Effector CD4-positive, alpha-beta T cell (primary cell): ENCODE measurements around the gene BEND3.

Source experiments
- DNase-seq: peaks from one replicate; pipeline ENCODE4 v3.0.0-alpha.2; 2020

BEND3 gene

DNA sequence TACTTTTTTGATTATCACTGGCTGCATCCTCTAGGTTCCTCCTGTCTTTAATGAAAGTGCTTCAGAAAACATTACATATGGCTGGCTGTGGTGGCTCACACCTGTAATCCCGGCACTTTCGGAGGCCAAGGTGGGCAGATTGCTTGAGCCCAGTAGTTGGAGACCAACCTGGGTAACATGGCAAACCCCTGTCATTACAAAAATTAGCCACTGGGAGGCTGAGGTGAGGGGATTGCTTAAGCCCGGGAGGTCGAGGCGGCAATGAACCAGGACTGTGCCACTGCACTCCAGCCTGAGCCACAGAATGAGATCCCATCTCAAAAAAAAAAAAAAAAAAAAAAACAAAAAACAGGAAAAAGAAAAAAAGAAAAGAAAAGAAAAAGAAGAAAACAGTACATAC lies 35.3 kb downstream of the BEND3 start:
- no peak for DNase-seq

- DNase-seq: no peak
Observed at GRCh38 chr6:107079429-107079828, 35.9 kb downstream of the BEND3 start.

DNA sequence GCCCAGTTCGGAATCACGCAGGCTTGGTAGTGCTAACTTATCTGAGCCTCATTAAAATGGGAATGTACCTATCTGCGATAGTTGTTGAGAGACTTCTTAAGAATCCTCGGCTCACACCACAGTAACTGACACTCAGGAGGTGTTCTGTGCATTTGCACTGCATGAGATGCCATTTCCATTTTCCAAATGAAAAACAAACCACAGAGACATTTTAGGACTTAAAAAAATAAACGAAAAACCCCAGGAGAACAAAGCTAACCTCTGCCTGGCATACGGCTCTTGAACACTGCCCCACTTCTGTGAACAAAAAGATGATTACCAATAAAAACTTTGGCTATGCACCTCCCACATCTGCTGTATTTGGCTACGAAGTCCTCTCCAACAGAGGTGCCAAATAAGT lies 37.6 kb downstream of the BEND3 start:
- no peak for DNase-seq

- DNase-seq: no peak
Observed at GRCh38 chr6:107075951-107076381, 39.3 kb downstream of the BEND3 start.

GRCh38 chr6:107070686-107071085 lies 44.6 kb downstream of the BEND3 start:
- DNase-seq: no peak

- DNase-seq: no peak
Observed at GRCh38 chr6:107069631-107070548, 45.4 kb downstream of the BEND3 start.

- DNase-seq: no peak
Observed at GRCh38 chr6:107068691-107069630, 46.4 kb downstream of the BEND3 start.

DNA sequence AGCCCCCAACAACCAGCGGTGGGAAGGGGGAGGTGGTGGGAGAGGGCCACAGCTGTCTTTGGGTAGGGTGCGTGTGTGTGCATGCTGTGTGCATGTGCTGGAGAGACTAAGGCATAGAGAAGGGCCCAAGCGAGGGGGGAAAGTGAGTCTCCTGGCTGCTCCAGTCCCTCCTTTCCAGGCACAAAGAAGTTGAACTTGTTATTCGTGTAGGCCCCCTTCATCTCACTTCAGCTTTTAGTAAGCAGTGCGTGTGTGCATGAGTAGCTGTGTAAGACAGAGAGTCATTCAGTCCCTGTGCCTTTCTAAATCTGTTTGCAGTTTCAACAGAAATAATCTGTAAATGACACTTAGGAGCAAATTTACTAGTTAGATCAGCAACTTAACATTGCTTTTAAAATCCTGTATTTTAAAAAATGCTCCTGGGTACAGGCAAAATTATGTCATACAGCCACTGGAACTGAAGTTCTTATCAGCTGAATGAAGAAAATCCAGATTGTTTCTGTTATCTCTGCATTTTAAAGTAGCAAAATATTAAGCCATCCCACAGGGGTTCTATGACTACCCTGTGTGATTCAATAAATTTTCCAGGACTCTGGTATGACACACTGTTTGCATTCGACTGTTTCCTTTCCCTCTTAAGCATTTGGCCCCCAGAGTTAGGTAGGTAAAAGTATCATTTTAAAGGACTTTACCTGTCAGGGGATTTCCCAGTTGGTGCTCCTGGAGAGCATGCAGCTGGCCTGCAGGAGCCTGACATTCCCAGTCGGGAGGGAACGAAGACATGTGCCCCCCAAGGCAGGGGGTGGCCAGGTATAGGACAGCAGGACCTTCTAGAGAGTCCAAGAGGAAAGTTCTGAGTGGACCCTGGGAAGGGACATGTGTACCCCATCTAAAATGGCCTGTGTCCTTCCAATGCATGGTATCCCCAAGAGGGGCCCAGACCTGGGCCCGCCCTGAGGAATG lies 48.3 kb downstream of the BEND3 start:
- DNase-seq: no peak

DNA sequence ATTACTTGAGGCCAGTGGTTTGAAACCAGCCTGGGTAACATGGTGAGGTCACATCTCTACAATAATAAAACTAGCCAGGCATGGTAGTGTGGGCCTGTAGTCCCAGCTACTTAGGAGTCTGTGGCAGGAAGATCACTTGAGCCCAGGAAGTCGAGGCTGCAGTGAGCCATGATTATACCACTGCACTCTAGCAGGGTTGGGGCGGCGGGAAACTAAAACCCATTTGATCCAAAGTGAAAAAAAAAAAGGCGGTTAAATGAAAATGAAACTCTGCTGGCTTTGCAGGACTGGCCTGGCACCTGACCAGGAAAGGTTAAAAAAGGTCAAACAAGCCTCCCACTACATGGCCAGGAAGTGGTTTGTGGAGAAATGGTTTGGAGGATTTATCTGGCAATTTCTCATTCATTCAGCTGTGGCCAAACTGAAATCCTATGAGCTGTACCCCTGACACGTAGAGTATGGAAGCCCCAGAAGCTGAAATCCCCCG lies 50.7 kb downstream of the BEND3 start:
- no peak for DNase-seq

DNA sequence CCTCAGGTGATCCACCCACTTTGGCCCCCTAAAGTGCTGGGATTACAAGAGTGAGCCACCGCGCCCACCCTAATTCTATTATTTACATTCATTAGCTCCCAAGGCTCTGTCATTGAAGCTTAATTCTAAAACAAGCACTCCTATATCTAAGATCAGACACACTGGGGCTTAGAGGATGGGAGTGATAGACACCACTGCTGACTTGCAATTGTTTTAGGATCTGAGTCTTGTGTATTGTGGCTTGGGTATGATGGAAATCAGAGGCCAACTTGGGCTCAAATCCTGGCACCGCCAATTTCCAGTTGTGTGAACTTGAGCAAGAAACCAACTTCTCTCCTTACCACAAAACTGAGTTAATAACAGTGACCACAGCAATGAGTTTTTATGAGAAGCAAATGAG lies 52.6 kb downstream of the BEND3 start:
- no peak for DNase-seq

DNA sequence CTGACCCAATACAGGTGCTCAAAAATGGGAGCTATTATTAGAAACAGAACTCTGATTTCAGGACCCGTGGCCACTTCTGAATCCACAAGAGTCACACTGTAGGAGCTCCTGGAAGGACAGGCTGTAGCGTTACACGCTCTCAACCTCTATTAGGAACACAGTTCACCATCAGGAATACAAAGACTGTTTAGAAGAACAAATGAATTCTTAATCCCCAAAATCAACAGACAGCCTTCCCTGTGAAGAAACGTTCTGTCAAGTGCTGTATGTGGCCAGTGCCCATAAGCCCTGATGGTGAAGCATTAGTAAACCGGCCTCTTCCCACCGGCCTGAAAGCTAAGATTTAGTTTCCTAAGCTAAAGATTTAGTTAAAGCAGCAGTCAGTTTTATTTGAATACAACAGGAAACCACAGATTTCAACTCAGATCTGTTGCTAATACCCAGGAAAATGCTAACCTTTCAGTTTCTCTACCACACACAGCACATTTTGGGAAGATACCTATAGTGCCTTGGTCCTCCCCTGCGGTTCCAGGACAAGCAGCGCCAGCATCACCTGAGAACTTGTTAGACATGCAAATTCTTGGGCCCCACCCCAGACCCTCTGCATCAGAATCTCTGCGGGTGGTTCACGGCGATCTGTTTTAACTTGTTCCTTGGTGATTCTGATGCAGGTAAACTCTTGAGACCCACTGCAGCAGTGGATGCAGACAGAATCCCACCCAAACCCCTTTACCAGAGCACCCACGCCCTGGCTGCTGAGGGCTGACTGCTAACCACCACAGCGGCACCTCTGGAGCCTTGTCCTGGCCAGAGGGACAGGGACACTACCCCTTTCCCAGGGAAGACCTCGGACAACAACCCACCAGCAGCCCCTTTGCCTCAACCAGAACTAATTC lies 53.9 kb downstream of the BEND3 start:
- no peak for DNase-seq

DNA sequence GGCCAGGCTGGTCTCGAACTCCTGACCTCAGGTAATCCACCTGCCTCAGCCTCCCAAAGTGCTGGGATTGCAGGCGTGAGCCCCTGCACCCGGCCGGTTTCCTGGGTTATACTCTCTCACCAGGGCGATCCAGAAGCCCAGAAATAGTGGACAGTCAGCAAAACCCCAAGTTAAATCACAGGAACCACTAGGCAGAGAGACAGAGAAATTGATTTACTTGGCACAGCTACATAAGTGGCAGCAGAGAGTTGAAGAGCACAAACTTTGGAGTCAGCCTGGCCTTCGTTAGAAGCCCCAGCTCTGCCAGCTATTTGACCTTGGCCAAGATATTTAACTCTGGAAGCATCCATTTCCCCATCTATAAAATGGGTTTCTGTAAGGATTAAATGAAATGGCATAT lies 54.6 kb downstream of the BEND3 start:
- DNase-seq: no peak

DNA sequence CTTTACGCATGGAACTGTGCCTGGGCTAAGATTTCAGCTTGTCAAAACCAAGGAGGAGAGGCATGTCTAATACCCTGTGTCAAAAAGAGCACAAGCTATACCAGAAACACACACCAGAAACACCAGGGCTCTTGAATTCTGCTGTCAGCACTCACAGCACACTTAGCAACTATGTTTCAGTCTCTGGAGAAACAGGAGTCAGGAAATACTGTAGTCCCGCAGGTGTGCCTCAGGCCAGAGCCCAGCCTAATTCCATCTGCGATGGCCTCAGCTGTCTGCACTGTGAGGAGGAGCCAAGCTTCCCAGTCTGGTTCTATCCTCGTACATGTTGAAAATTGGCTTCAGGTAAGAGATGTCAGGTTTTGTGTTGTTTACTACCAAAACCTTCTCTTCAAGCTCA lies 55.7 kb downstream of the BEND3 start:
- DNase-seq: no peak

DNA sequence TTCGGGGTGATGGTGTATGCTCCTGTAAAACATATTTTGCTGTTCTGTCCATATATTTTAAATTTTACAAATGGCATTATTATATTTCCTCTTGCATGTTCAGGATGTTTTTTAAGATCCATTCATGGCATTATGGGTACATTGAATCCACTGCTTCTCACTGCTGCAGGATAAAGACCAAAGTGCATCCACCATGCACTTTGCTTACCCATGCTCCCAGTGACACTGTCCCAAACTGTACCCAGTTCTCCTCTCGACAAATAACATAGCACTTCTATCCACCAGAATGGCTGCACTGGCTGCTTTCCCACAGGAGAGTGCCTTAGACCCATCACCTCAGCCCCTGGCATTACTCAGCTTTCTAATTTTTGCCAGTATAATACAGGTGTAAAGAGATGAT lies 57.6 kb downstream of the BEND3 start:
- no peak for DNase-seq

- no peak for DNase-seq
Observed at GRCh38 chr6:107056796-107057195, 58.5 kb downstream of the BEND3 start.

GRCh38 chr6:107047807-107048206 lies 67.5 kb downstream of the BEND3 start:
- no peak for DNase-seq

DNA sequence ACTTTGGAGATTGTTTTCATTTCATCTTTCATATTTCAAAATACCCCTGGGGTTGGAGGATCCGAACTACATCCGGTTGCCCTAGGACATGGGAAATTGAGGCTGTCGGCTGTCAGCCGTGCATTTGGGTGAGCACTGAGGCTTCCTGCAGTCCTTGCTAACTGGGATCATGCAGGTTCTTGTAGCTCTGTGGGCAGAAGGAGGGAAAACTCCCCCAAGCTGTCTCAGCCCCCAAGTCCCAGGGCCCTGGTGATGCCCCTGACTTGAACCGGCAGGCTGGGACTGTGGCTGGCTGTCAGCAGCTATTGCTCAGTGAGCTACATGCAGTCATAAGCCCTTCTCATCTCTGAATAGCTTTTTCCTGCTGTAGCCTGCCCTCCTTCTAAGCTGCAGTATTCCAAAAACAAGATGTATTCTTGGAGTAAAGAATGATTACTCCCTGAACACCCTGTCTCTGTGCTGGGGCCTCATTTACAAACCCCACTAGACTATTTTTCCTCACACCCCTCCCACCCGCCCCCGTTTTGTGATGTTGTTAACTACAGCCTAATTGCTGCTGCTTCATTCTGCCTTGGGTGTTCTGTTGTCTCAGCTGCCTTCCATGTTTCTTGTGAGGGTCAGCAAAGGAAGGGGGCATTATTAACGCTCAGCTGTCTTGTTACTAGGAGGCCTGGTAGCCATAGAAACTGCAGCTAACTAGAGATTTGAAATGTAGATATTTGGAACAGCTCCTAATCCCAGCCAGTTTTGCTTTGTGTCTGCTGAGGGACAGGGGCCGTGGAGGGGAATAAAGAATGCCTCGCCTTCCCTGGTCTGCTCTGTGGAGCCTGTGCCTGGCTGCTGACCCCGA lies 69.3 kb downstream of the BEND3 start:
- DNase-seq: no peak

DNA sequence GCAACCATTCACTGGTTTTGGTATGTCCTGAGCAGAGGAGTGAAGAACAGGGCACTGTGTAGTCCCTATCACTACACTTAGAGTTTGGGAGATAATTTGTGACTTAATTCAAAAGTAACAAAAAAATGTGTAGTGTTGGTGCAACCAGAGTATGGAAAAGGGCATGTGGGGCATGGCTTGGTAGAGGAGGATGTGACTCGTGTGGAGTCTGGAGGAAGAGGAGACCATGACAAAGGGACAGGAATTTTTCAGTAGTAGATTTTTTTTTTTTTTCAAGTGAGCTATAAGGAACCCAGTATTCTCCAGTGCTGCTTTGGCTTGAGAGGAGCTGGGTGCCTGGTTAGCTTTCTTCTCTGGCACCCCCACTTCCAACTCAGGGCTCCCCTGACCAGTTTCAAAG lies 82.2 kb downstream of the BEND3 start:
- DNase-seq: no peak

- no peak for DNase-seq
Observed at GRCh38 chr6:107032051-107032450, 83.3 kb downstream of the BEND3 start.

- no peak for DNase-seq
Observed at GRCh38 chr6:107030151-107030550, 85.2 kb downstream of the BEND3 start.
